ENCODE data around the gene FNBP1. TPM values are rescaled to one million over a fixed set of nuclear protein-coding genes. Genes with fewer than 3 reads are reported as not detected.
"Not testable (repeated sequence)": the region's sequence is repeated elsewhere in the genome, so short reads cannot be mapped to it uniquely, and the experiment has no call there.

The FNBP1 gene
- total and polyA plus RNA-seq, 2 donors (not counting 1 experiment from before 2014, with no cell fraction given): 42.9 to 318 TPM

GRCh38 chr9:129981180-129981907 lies 61.6 kb downstream of the FNBP1 start:
- peaks cover 2 to 39% of the 10 kb centered on the region in 2 experiments for H3K36me3 ChIP-seq (replicated peaks in 1 of 2; ENCODE audit: control extremely low read depth in 1 of 2, control insufficient read depth in 1 of 2, extremely low read depth in 1 of 2, insufficient read depth in 2 of 2, low read length in 1 of 2)
- no peak for ATAC-seq (ENCODE audit: low read depth)
- POLR2A ChIA-PET: interaction anchor here (0.6 kb wide), 1 partner anchor 13 kb away, joined by 6 read pairs; no protein-coding TSS in a partner anchor

GRCh38 chr9:129980224-129980623 lies 62.8 kb downstream of the FNBP1 start:
- ChIA-PET POLR2A (interaction anchor here (0.7 kb wide), 1 partner anchor 17 kb away, joined by 4 read pairs; no protein-coding TSS in a partner anchor), CTCF (interaction anchor here (0.6 to 0.9 kb wide), 3 partner anchors 57 to 94 kb away, joined by 3 to 4 read pairs (median 3); no protein-coding TSS in a partner anchor)
- Histone ChIP-seq H3K79me2 (ENCODE audit: control insufficient read depth, insufficient read depth, low read length) (peaks cover 98% of the 10 kb centered on the region), H3K36me3 (replicated peaks in 1 of 2; ENCODE audit: control extremely low read depth in 1 of 2, control insufficient read depth in 1 of 2, extremely low read depth in 1 of 2, insufficient read depth in 2 of 2, low read length in 1 of 2) (peaks cover 2 to 45% of the 10 kb centered on the region in 2 experiments), H3K4me1 (ENCODE audit: control insufficient read depth in 2 of 2, insufficient read depth in 2 of 2, low read length in 2 of 2) (peaks cover 19 to 30% of the 10 kb centered on the region in 2 donors), H4K20me1 (ENCODE audit: control insufficient read depth, insufficient read depth, low read length, poor library complexity, severe bottlenecking) (peaks cover 16% of the 10 kb centered on the region)
- DNase-seq; intact Hi-C loops (cut with micrococcal nuclease); H3K9ac ChIP-seq (ENCODE audit: low read length); H3K27me3 Mint-ChIP-seq; H3K27me3 ChIP-seq (replicated peaks in 1 of 4; ENCODE audit: control extremely low read depth in 1 of 4, control insufficient read depth in 3 of 4, insufficient read depth in 4 of 4, low read length in 3 of 4); H3K9me3 Mint-ChIP-seq (ENCODE audit: insufficient read depth); H3K4me3 ChIP-seq (ENCODE audit: control extremely low read depth in 1 of 5, extremely low read depth in 1 of 5, insufficient read depth in 1 of 5, low read depth in 2 of 5, low read length in 4 of 5); H3K9me3 ChIP-seq (ENCODE audit: control extremely low read depth in 1 of 3, control insufficient read depth in 2 of 3, insufficient read depth in 1 of 3, low read length in 2 of 3); H3K4me3 Mint-ChIP-seq; H3K4me2 ChIP-seq (replicated peaks; ENCODE audit: low read depth, low read length, poor library complexity, severe bottlenecking); H2AFZ ChIP-seq (ENCODE audit: insufficient read depth, low read depth, low read length, poor library complexity, severe bottlenecking); H3K27ac ChIP-seq (ENCODE audit: low read length in 2 of 2); ATAC-seq (ENCODE audit: low read depth): not testable (repeated sequence)
- WGBS (ENCODE audit: insufficient coverage): 100% methylated on average over 1 of the region's 9 CpGs
- peak overlapping the region; percentile 32 for H3K27ac Mint-ChIP-seq
- H3K4me1 Mint-ChIP-seq: peaks cover 46% of the 10 kb centered on the region

More at GRCh38 chr9:129981180-129981907, 61.6 kb downstream of the FNBP1 start:
- H3K4me3 ChIP-seq (ENCODE audit: control extremely low read depth in 1 of 5, extremely low read depth in 1 of 5, insufficient read depth in 1 of 5, low read depth in 2 of 5, low read length in 4 of 5): no peak overlapping the region
- H2AFZ ChIP-seq (ENCODE audit: insufficient read depth, low read depth, low read length, poor library complexity, severe bottlenecking): no peak overlapping the region
- H3K4me2 ChIP-seq (replicated peaks; ENCODE audit: low read depth, low read length, poor library complexity, severe bottlenecking): no peak overlapping the region
- intact Hi-C loops (cut with micrococcal nuclease): no loop called here
- peaks cover 27 to 37% of the 10 kb centered on the region in 2 donors for H3K4me1 ChIP-seq (ENCODE audit: control insufficient read depth in 2 of 2, insufficient read depth in 2 of 2, low read length in 2 of 2)
- DNase-seq: no peak
- H3K9me3 ChIP-seq (ENCODE audit: control extremely low read depth in 1 of 3, control insufficient read depth in 2 of 3, insufficient read depth in 1 of 3, low read length in 2 of 3): peaks cover 0 to 4% (median 0%) of the 10 kb centered on the region in 3 donors
- no peak for TF ChIP-seq CTCF (IDR thresholded peaks at IDR 0.05)
- no peak for TF ChIP-seq EZH2 (IDR thresholded peaks at IDR 0.05; ENCODE audit: borderline replicate concordance, insufficient read depth, low read depth, low read length, poor library complexity, severe bottlenecking)
- Mint-ChIP-seq H3K27me3 (no peaks in the 10 kb centered on the region), H3K9me3 (ENCODE audit: insufficient read depth) (no peaks in the 10 kb centered on the region), H3K4me1 (peaks cover 52% of the 10 kb centered on the region), H3K27ac (peak overlapping the region; percentile 1), H3K4me3 (no peak overlapping the region)
- H3K9ac ChIP-seq (ENCODE audit: low read length): no peak overlapping the region
- H4K20me1 ChIP-seq (ENCODE audit: control insufficient read depth, insufficient read depth, low read length, poor library complexity, severe bottlenecking): peaks cover 11% of the 10 kb centered on the region
- 90% methylated on average over 12 of the region's 15 CpGs for WGBS (ENCODE audit: insufficient coverage)
- H3K79me2 ChIP-seq (ENCODE audit: control insufficient read depth, insufficient read depth, low read length): peaks cover 99% of the 10 kb centered on the region
- H3K27me3 ChIP-seq (replicated peaks in 1 of 4; ENCODE audit: control extremely low read depth in 1 of 4, control insufficient read depth in 3 of 4, insufficient read depth in 4 of 4, low read length in 3 of 4): no peaks in the 10 kb centered on the region
- CTCF ChIA-PET: no interaction called here
- H3K27ac ChIP-seq (ENCODE audit: low read length in 2 of 2): peak overlapping the region in 1 of 2 donors; percentile 58

All from B cell (primary cell).